Body of pancreas (tissue), 4 donors: ENCODE measurements around the gene CDH4. TPM values are rescaled to one million over a fixed set of nuclear protein-coding genes. Genes with fewer than 3 reads are reported as not detected.

Source experiments
- ATAC-seq: fragments of 150-250 bp; one replicate; pipeline ENCODE4 v1.9.1; 2016
- DNase-seq, 4 donors: peaks; one replicate each; pipeline ENCODE4 v3.0.0-alpha.2; 2019
- H3K27ac ChIP-seq, 4 donors: fragments of 200-600 bp; sonication (generic); 1 replicate in 3 of 4; 2 replicates in 1 of 4; pipeline versions ENCODE4 v1.5.1 to v1.6.1; 2016 to 2019; ENCODE audit warnings: mild to moderate bottlenecking in 1 of 4, mixed read lengths in 1 of 4, moderate library complexity in 1 of 4
- H3K27me3 ChIP-seq, 2 donors: fragments of 200-600 bp; sonication (generic); one replicate each; pipeline ENCODE4 v1.6.0; 2016; ENCODE audit warnings: mild to moderate bottlenecking in 1 of 2
- H3K36me3 ChIP-seq, 2 donors: fragments of 200-600 bp; sonication (generic); replicated peaks in 1 of 2; 2 replicates each; pipeline ENCODE4 v1.5.1; 2016; ENCODE audit warnings: low read depth in 2 of 2; ENCODE audit not compliant: insufficient read depth in 1 of 2
- H3K4me1 ChIP-seq: fragments of 200-600 bp; sonication (generic); one replicate; pipeline ENCODE4 v1.6.0; 2016
- H3K4me3 ChIP-seq, 2 donors: fragments of 200-600 bp; sonication (generic); 1 replicate in 1 of 2; 2 replicates in 1 of 2; pipeline ENCODE4 v1.5.1; 2016 to 2019
- H3K9me3 ChIP-seq, 3 donors: fragments of 200-600 bp; sonication (generic); 1 replicate in 2 of 3; 2 replicates in 1 of 3; pipeline ENCODE4 v1.5.1; 2016
- CTCF ChIP-seq, 7 experiments: fragments of 450-650 bp in 4 of 7; fragments of 200-600 bp in 3 of 7; sonication (generic) in 3 of 7; IDR thresholded peaks; one replicate each; pipeline ENCODE4 v1.5.1; 2016 to 2019; ENCODE audit warnings: antibody characterized with exemption in 7 of 7
- POLR2A ChIP-seq, 3 donors: fragments of 450-650 bp; IDR thresholded peaks; one replicate each; pipeline ENCODE4 v1.6.1; 2016; ENCODE audit warnings: antibody characterized with exemption in 3 of 3, mild to moderate bottlenecking in 2 of 3
- WGBS, 2 donors: methylation state at CpG; one replicate each; pipeline ENCODE4 v1.1.5; 2017; 5-methylcytosine and 5-hydroxymethylcytosine counted together
- intact Hi-C: fragments of 100-400 bp; cut with DNase I; formaldehyde crosslinking; loops from one replicate; pipeline ENCODE4 v1.15.1; 2023
- total RNA-seq, 2 donors: library from RNA; depleted of rRNA; stranded (reverse); fragments of >200 nt; gene quantifications; one replicate each; pipeline ENCODE4 v1.1.0, GENCODE V29; 2016

The CDH4 gene
- total RNA-seq, 2 donors from 2014 or later = 0.33 to 0.52 TPM

GRCh38 chr20:61569825-61570224 lies 317.8 kb downstream of the CDH4 start:
- no peak for DNase-seq
- H3K27me3 ChIP-seq = no peaks in the 10 kb centered on the region
- WGBS, 2 donors = 88 to 91% methylated on average over 10 of the region's 10 CpGs
- H3K4me3 ChIP-seq = no peak overlapping the region
- intact Hi-C loops = no loop called here
- no peaks in the 10 kb centered on the region for H3K9me3 ChIP-seq
- TF ChIP-seq POLR2A (IDR thresholded peaks at IDR 0.05) (no peak), CTCF (IDR thresholded peaks at IDR 0.05) (no peak)
- no peak overlapping the region for H3K27ac ChIP-seq
- H3K4me1 ChIP-seq = peaks cover 4% of the 10 kb centered on the region
- H3K36me3 ChIP-seq = no peaks in the 10 kb centered on the region
- no peak for ATAC-seq

- peaks cover 4% of the 10 kb centered on the region for H3K4me1 ChIP-seq
- TF ChIP-seq CTCF (IDR thresholded peaks at IDR 0.05) = no peak
- TF ChIP-seq POLR2A (IDR thresholded peaks at IDR 0.05) = no peak
- 79 to 81% methylated on average over 9 to 14 of the region's 14 CpGs for WGBS, 2 donors
- no peaks in the 10 kb centered on the region for H3K36me3 ChIP-seq
- ATAC-seq (no peak), DNase-seq (no peak)
- H3K27ac ChIP-seq = no peak overlapping the region
- intact Hi-C loops = no loop called here
- H3K9me3 ChIP-seq = no peaks in the 10 kb centered on the region
- H3K4me3 ChIP-seq = no peak overlapping the region
- no peaks in the 10 kb centered on the region for H3K27me3 ChIP-seq
These were observed 318.7 kb downstream of the CDH4 start for GRCh38 chr20:61570646-61571195.

GRCh38 chr20:61571221-61571620 lies 319.2 kb downstream of the CDH4 start:
- 87% methylated on average over 9 of the region's 9 CpGs; no CpG with 5 or more reads in 1 of the 2 donors for WGBS, 2 donors
- no peaks in the 10 kb centered on the region for H3K27me3 ChIP-seq
- no peak overlapping the region for H3K27ac ChIP-seq
- no peaks in the 10 kb centered on the region for H3K36me3 ChIP-seq
- peaks cover 4% of the 10 kb centered on the region for H3K4me1 ChIP-seq
- intact Hi-C loops = no loop called here
- TF ChIP-seq CTCF (IDR thresholded peaks at IDR 0.05) (no peak), POLR2A (IDR thresholded peaks at IDR 0.05) (no peak)
- ATAC-seq (no peak), DNase-seq (no peak)
- no peak overlapping the region for H3K4me3 ChIP-seq
- H3K9me3 ChIP-seq = no peaks in the 10 kb centered on the region

DNA sequence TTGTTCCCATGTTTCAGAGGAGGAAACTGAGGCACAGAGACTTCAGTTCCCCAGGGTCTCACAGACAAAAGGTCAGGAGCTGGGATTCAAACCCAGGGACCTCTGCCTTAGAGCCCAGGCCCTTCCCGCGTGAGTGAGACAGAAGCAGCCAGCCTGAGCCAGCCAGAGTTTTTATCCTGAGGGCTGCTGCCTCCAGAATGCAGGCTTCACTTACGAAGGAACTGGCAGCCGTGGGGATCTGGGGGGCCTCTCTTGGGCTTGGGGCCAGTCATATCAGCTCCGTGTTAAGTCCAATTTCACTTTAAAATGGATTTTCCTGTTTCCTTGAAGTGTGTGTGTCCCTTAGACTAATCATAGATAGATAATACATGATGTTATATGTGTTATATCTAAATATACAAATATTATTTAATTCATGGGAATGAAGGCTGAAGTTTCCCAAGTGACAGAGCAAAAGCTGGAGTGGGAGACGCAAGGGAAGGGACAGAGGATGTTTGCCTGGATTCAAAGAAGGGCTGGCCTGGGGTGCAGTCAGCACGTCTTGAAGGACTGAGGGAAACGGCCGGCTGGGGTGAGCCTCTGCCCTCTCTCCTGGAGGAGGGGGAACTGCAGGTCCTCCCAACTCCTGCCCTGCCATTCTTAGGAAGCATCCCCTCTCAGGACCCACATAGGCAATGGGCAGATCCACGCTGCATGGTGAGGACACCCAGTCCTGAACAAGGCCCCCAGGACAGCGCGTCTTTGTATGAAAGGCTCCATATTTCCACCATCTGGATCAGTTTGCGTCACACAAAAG lies 320.1 kb downstream of the CDH4 start:
- Histone ChIP-seq H3K9me3 (no peaks in the 10 kb centered on the region), H3K27me3 (no peaks in the 10 kb centered on the region), H3K4me3 (no peak overlapping the region), H3K36me3 (no peaks in the 10 kb centered on the region), H3K4me1 (peaks cover 3% of the 10 kb centered on the region), H3K27ac (no peak overlapping the region)
- ATAC-seq (no peak), DNase-seq (no peak)
- 70 to 73% methylated on average over 13 of the region's 13 CpGs for WGBS, 2 donors
- no peak for TF ChIP-seq POLR2A (IDR thresholded peaks at IDR 0.05)
- no peak for TF ChIP-seq CTCF (IDR thresholded peaks at IDR 0.05)
- intact Hi-C loops = no loop called here
